ENCODE measurements around the gene SLC6A13.

- no peak for TF ChIP-seq CTCF (conservative IDR thresholded peaks at IDR 0.05)
- no peak for TF ChIP-seq EZH2 (IDR thresholded peaks at IDR 0.05; ENCODE audit: low read depth)
These were observed 64.5 kb downstream of the SLC6A13 start for GRCh38 chr12:197911-198695.

Data from PC-9 (cell line).